Skeletal muscle satellite cell (primary cell): Measurements from ENCODE around the gene GET4.

Experiments used
- H3K27me3 ChIP-seq: 2 replicates; pipeline ENCODE4 v1.7.0; 2013; ENCODE audit warnings: low read length; ENCODE audit not compliant: control insufficient read depth, insufficient read depth
- H3K36me3 ChIP-seq: 2 replicates; pipeline ENCODE4 v1.7.0; 2013; ENCODE audit warnings: mild to moderate bottlenecking, control low read depth, low read length; ENCODE audit not compliant: insufficient read depth
- H3K4me1 ChIP-seq: 2 replicates; pipeline ENCODE4 v1.7.0; 2013; ENCODE audit warnings: low read length; ENCODE audit not compliant: control insufficient read depth, insufficient read depth
- H3K4me2 ChIP-seq: 2 replicates; pipeline ENCODE4 v1.7.0; 2013; ENCODE audit warnings: mild to moderate bottlenecking, low read length
- H3K4me3 ChIP-seq: 2 replicates; pipeline ENCODE4 v1.7.0; 2013; ENCODE audit warnings: low read length
- H3K9ac ChIP-seq: 2 replicates; pipeline ENCODE4 v1.7.0; 2013; ENCODE audit warnings: mild to moderate bottlenecking, low read depth, low read length, moderate library complexity
- H3K9me3 ChIP-seq: replicated peaks from 2 replicates; pipeline ENCODE4 v1.7.0; 2013; ENCODE audit warnings: mild to moderate bottlenecking, control low read depth, low read length

GET4 gene

GRCh38 chr7:889025-889390, 12.7 kb downstream of the GET4 start:
- no peaks in the 10 kb centered on the region for H3K27me3 ChIP-seq
- H3K4me2 ChIP-seq, result no peak overlapping the region
- H3K4me3 ChIP-seq, result no peak overlapping the region
- peaks cover 44% of the 10 kb centered on the region for H3K36me3 ChIP-seq
- no peaks in the 10 kb centered on the region for H3K4me1 ChIP-seq
- H3K9me3 ChIP-seq, result no peaks in the 10 kb centered on the region
- no peak overlapping the region for H3K9ac ChIP-seq

- H3K4me3 ChIP-seq, result no peak overlapping the region
- peaks cover 48% of the 10 kb centered on the region for H3K36me3 ChIP-seq
- H3K9me3 ChIP-seq, result no peaks in the 10 kb centered on the region
- no peak overlapping the region for H3K9ac ChIP-seq
- no peaks in the 10 kb centered on the region for H3K27me3 ChIP-seq
- no peaks in the 10 kb centered on the region for H3K4me1 ChIP-seq
- no peak overlapping the region for H3K4me2 ChIP-seq
Measured at GRCh38 chr7:889391-889790, 13.0 kb downstream of the GET4 start.

GRCh38 chr7:890868-891267, 14.5 kb downstream of the GET4 start:
- H3K9ac ChIP-seq, result no peak overlapping the region

GRCh38 chr7:891291-891690, 14.9 kb downstream of the GET4 start:
- peaks cover 60% of the 10 kb centered on the region for H3K36me3 ChIP-seq
- H3K9ac ChIP-seq, result no peak overlapping the region
- H3K27me3 ChIP-seq, result no peaks in the 10 kb centered on the region

More at GRCh38 chr7:890868-891267, 14.5 kb downstream of the GET4 start:
- no peak overlapping the region for H3K4me2 ChIP-seq
- no peaks in the 10 kb centered on the region for H3K4me1 ChIP-seq
- H3K9me3 ChIP-seq, result no peaks in the 10 kb centered on the region
- peaks cover 60% of the 10 kb centered on the region for H3K36me3 ChIP-seq
- H3K27me3 ChIP-seq, result no peaks in the 10 kb centered on the region
- H3K4me3 ChIP-seq, result no peak overlapping the region

GRCh38 chr7:891805-892204, 15.5 kb downstream of the GET4 start:
- H3K27me3 ChIP-seq, result no peaks in the 10 kb centered on the region
- no peak overlapping the region for H3K4me2 ChIP-seq
- H3K36me3 ChIP-seq, result peaks cover 61% of the 10 kb centered on the region
- H3K4me1 ChIP-seq, result no peaks in the 10 kb centered on the region
- H3K9me3 ChIP-seq, result no peaks in the 10 kb centered on the region
- H3K4me3 ChIP-seq, result no peak overlapping the region
- no peak overlapping the region for H3K9ac ChIP-seq

More at GRCh38 chr7:891291-891690, 14.9 kb downstream of the GET4 start:
- H3K4me3 ChIP-seq, result no peak overlapping the region
- H3K4me2 ChIP-seq, result no peak overlapping the region
- no peaks in the 10 kb centered on the region for H3K9me3 ChIP-seq
- H3K4me1 ChIP-seq, result no peaks in the 10 kb centered on the region

GRCh38 chr7:892648-893593, 16.6 kb downstream of the GET4 start:
- Histone ChIP-seq H3K4me3 (no peak overlapping the region), H3K27me3 (no peaks in the 10 kb centered on the region), H3K4me1 (no peaks in the 10 kb centered on the region), H3K9ac (no peak overlapping the region), H3K36me3 (peaks cover 56% of the 10 kb centered on the region), H3K4me2 (no peak overlapping the region), H3K9me3 (no peaks in the 10 kb centered on the region)

GRCh38 chr7:893686-894085, 17.3 kb downstream of the GET4 start:
- Histone ChIP-seq H3K4me3 (no peak overlapping the region), H3K27me3 (no peaks in the 10 kb centered on the region), H3K9ac (no peak overlapping the region), H3K9me3 (no peaks in the 10 kb centered on the region), H3K4me2 (no peak overlapping the region), H3K36me3 (peaks cover 53% of the 10 kb centered on the region), H3K4me1 (no peaks in the 10 kb centered on the region)

- no peak overlapping the region for H3K9ac ChIP-seq
- H3K27me3 ChIP-seq, result no peaks in the 10 kb centered on the region
- no peak overlapping the region for H3K4me3 ChIP-seq
- no peaks in the 10 kb centered on the region for H3K4me1 ChIP-seq
- peaks cover 49% of the 10 kb centered on the region for H3K36me3 ChIP-seq
- H3K9me3 ChIP-seq, result no peaks in the 10 kb centered on the region
- H3K4me2 ChIP-seq, result no peak overlapping the region
Measured at GRCh38 chr7:894164-894867, 18.0 kb downstream of the GET4 start.

- no peaks in the 10 kb centered on the region for H3K9me3 ChIP-seq
- no peaks in the 10 kb centered on the region for H3K27me3 ChIP-seq
- H3K9ac ChIP-seq, result no peak overlapping the region
- H3K4me1 ChIP-seq, result no peaks in the 10 kb centered on the region
- H3K36me3 ChIP-seq, result peaks cover 49% of the 10 kb centered on the region
- no peak overlapping the region for H3K4me3 ChIP-seq
- H3K4me2 ChIP-seq, result no peak overlapping the region
Measured at GRCh38 chr7:894927-895450, 18.6 kb downstream of the GET4 start.

GRCh38 chr7:895451-896052, 19.2 kb downstream of the GET4 start:
- H3K27me3 ChIP-seq, result no peaks in the 10 kb centered on the region
- peaks cover 49% of the 10 kb centered on the region for H3K36me3 ChIP-seq
- H3K4me3 ChIP-seq, result no peak overlapping the region
- H3K9ac ChIP-seq, result no peak overlapping the region
- no peaks in the 10 kb centered on the region for H3K4me1 ChIP-seq
- no peak overlapping the region for H3K4me2 ChIP-seq
- H3K9me3 ChIP-seq, result no peaks in the 10 kb centered on the region

- no peak overlapping the region for H3K4me2 ChIP-seq
- H3K9me3 ChIP-seq, result no peaks in the 10 kb centered on the region
- H3K4me1 ChIP-seq, result peaks cover 4% of the 10 kb centered on the region
- no peak overlapping the region for H3K9ac ChIP-seq
- H3K36me3 ChIP-seq, result peaks cover 49% of the 10 kb centered on the region
- H3K4me3 ChIP-seq, result no peak overlapping the region
- H3K27me3 ChIP-seq, result no peaks in the 10 kb centered on the region
Measured at GRCh38 chr7:896346-897075, 20.2 kb downstream of the GET4 start.
